Hematopoietic multipotent progenitor cell treated with erythropoietin and hydrocortisone succinate and interleukin-3 and kit ligand, for 4 days (in vitro differentiated cells): ENCODE data around the gene HYAL4.
"Not testable (repeated sequence)": the region's sequence is repeated elsewhere in the genome, so short reads cannot be mapped to it uniquely, and the experiment has no call there.

Experiments
- DNase-seq: peaks from one replicate; pipeline ENCODE4 v3.0.0-alpha.2; 2015

The HYAL4 gene

GRCh38 chr7:123849855-123850254 lies 4.9 kb downstream of the HYAL4 start:
- DNase-seq, result no peak

GRCh38 chr7:123851404-123851803 lies 6.4 kb downstream of the HYAL4 start:
- DNase-seq, result not testable (repeated sequence)

GRCh38 chr7:123854291-123854690 lies 9.3 kb downstream of the HYAL4 start:
- DNase-seq, result not testable (repeated sequence)

GRCh38 chr7:123856428-123856827 lies 11.5 kb downstream of the HYAL4 start:
- not testable (repeated sequence) for DNase-seq

GRCh38 chr7:123860848-123861247 lies 15.9 kb downstream of the HYAL4 start:
- no peak for DNase-seq

DNA sequence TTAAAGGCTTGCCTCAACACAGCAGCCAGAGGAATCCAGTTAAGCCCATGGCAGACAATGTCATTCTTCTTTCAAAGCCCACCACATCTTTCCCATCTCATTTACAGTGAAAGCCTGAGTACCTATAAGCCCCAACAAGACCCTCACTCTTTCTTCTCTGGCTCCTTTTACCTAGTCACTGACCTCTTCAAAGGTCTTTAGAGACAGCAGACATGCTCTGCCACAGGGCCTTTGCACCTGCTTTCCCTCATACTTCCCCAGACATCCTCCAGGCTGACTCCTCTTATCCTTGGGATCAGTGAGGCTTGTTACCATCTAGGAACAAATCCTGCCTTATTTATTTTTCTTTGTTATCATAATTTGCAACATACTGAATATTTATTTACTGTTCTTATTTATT lies 17.8 kb downstream of the HYAL4 start:
- DNase-seq, result no peak

- DNase-seq, result no peak
Measured at GRCh38 chr7:123863461-123863860, 18.5 kb downstream of the HYAL4 start.

GRCh38 chr7:123864012-123864411 lies 19.0 kb downstream of the HYAL4 start:
- no peak for DNase-seq

GRCh38 chr7:123864436-123864835 lies 19.5 kb downstream of the HYAL4 start:
- DNase-seq, result no peak

- DNase-seq, result no peak
Measured at GRCh38 chr7:123864966-123865365, 20.0 kb downstream of the HYAL4 start.

GRCh38 chr7:123865517-123866117 lies 20.6 kb downstream of the HYAL4 start:
- DNase-seq, result peak; percentile 80

- peak; percentile 5 for DNase-seq
Measured at GRCh38 chr7:123867225-123867624, 22.3 kb downstream of the HYAL4 start.

- peak; percentile 70 for DNase-seq
Measured at GRCh38 chr7:123871998-123872867, 27.3 kb downstream of the HYAL4 start.

DNA sequence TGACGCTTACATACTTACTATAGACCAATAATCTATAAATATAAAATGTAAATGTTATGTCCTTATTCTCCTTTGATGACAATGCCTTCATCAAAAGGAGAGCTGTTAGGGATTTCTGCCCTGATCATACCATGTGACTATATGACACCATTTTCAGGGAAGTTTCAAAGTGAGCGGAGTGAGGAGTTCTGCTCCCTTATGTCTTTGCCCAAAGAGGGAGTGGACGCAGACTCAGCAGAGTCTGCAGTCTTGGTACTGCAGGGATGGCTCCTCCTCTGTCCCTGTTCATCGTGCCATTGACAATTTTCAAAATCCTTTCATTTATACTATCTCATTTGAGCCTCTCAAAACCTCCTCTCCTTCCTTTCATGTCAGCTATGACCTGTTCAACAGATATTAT lies 27.9 kb downstream of the HYAL4 start:
- no peak for DNase-seq

DNA sequence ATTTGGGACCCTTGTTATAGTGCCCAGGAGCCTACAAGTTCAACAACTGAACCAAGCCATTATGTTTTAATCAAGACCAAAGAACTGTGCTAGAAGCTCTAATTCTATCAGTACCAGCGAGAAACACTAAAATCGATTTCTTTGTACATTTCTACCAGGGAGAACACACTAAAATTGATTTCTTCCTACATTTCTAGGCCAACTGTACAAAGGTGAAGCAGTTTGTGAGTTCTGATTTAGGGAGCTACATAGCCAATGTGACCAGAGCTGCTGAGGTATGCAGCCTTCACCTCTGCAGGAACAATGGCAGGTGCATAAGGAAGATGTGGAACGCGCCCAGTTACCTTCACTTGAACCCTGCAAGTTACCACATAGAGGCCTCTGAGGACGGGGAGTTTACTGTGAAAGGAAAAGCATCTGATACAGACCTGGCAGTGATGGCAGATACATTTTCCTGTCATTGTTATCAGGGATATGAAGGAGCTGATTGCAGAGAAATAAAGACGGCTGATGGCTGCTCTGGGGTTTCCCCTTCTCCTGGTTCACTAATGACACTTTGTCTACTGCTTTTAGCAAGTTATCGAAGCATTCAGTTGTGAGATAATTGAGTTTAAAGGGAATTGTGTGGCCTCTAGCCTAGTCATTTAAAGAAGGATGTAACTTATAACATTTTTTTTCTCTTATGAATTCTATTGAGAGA lies 31.7 kb downstream of the HYAL4 start:
- no peak for DNase-seq

GRCh38 chr7:123879628-123880027 lies 34.7 kb downstream of the HYAL4 start:
- no peak for DNase-seq

GRCh38 chr7:123881300-123881699 lies 36.3 kb downstream of the HYAL4 start:
- no peak for DNase-seq

- DNase-seq, result no peak
Measured at GRCh38 chr7:123883154-123883553, 38.2 kb downstream of the HYAL4 start.

GRCh38 chr7:123888192-123888591 lies 43.2 kb downstream of the HYAL4 start:
- no peak for DNase-seq

GRCh38 chr7:123894753-123895152 lies 49.8 kb downstream of the HYAL4 start:
- DNase-seq, result not testable (repeated sequence)

DNA sequence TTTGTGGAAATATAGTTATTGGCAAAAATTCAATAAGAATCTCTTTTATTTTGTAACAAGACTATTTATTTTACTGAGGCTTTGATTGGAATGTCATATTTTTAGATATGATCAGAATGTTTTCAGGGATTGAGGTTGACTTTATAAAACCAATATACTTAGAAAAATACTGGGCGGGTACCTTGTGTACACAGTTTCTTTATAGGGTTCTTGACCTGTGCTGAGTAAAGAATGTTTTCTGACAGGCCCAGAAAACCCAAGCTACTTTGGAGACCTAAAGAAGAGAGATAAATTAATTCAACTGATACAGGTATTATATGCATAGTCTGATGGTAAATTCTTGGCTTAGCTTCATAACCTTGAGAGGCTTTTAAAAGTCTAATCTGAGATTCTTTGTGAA lies 56.1 kb downstream of the HYAL4 start:
- no peak for DNase-seq

DNA sequence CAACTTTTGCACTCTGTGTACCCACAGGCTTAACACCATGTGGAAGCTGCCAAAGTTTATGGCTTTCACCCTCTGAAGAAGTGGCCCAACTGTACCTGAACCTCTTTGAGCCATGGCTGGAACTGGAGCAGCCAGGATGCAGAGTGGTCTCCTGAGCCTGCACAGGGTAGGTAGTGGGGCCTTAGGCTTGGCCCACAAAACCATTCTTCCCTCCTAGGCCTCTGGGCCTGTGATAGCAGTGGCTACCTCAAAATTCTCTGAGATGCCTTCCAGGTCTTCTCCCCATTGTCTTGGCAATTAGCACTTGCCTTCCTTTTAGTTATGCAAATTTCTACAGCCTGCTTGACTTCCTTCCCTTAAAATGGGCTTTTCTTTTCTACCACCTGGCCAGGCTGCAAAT lies 60.7 kb downstream of the HYAL4 start:
- no peak for DNase-seq

GRCh38 chr7:123916240-123916724 lies 71.3 kb downstream of the HYAL4 start:
- peak; percentile 46 for DNase-seq

- no peak for DNase-seq
Measured at GRCh38 chr7:123917878-123918277, 72.9 kb downstream of the HYAL4 start.
